Measurements from ENCODE around the gene IGFBP7. TPM values are rescaled to one million over a fixed set of nuclear protein-coding genes. Genes with fewer than 3 reads are reported as not detected.

IGFBP7 gene
- total RNA-seq, 1 donor from 2014 or later, result 6,655 TPM

- no peak overlapping the region for H3K4me3 ChIP-seq
- peak overlapping the region; percentile 95 to 96 for H3K27ac ChIP-seq
- H3K4me1 ChIP-seq, result peaks cover 10 to 59% of the 10 kb centered on the region in 2 donors
- intact Hi-C loops (cut with DNase I), result no loop called here
- TF ChIP-seq, protein P1, sequence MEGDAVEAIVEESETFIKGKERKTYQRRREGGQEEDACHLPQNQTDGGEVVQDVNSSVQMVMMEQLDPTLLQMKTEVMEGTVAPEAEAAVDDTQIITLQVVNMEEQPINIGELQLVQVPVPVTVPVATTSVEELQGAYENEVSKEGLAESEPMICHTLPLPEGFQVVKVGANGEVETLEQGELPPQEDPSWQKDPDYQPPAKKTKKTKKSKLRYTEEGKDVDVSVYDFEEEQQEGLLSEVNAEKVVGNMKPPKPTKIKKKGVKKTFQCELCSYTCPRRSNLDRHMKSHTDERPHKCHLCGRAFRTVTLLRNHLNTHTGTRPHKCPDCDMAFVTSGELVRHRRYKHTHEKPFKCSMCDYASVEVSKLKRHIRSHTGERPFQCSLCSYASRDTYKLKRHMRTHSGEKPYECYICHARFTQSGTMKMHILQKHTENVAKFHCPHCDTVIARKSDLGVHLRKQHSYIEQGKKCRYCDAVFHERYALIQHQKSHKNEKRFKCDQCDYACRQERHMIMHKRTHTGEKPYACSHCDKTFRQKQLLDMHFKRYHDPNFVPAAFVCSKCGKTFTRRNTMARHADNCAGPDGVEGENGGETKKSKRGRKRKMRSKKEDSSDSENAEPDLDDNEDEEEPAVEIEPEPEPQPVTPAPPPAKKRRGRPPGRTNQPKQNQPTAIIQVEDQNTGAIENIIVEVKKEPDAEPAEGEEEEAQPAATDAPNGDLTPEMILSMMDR (IDR thresholded peaks at IDR 0.05), result no peak
- H3K36me3 ChIP-seq, result peaks cover 0 to 3% of the 10 kb centered on the region in 2 donors
- DNase-seq (ENCODE audit: low spot score in 2 of 2), result no peak
- H3K9me3 ChIP-seq, result peaks cover 0 to 7% of the 10 kb centered on the region in 2 donors
- H3K27me3 ChIP-seq, result no peaks in the 10 kb centered on the region
Observed at GRCh38 chr4:57084360-57084759, 25.8 kb downstream of the IGFBP7 start.

DNA sequence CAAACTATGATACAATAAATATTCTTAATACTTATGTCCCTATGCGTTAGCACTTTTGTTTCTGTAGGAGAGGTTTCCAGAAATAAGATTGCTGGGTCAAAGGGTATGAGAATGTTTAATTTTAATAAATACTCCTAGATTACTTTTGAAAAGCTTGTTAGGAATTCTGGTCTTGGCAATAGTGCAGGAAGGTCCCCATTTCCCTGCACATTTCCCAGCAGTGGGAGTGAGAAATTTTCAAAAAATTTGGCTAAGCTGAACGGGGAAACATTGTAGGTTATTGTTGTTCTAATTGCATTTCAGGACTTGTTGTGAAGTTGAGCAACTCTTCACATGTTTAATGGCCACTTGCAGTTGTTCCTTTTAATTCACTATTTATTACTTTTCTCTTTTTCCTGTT is 27.1 kb downstream of the IGFBP7 start:
- intact Hi-C loops (cut with DNase I), result no loop called here
- Histone ChIP-seq H3K4me3 (no peak overlapping the region), H3K27me3 (no peaks in the 10 kb centered on the region), H3K27ac (peak overlapping the region; percentile 95 to 96), H3K9me3 (peaks cover 0 to 7% of the 10 kb centered on the region in 2 donors), H3K36me3 (peaks cover 0 to 3% of the 10 kb centered on the region in 2 donors), H3K4me1 (peaks cover 14 to 63% of the 10 kb centered on the region in 2 donors)
- TF ChIP-seq, protein P1 (IDR thresholded peaks at IDR 0.05), result no peak
- no peak for DNase-seq (ENCODE audit: low spot score in 2 of 2)

DNA sequence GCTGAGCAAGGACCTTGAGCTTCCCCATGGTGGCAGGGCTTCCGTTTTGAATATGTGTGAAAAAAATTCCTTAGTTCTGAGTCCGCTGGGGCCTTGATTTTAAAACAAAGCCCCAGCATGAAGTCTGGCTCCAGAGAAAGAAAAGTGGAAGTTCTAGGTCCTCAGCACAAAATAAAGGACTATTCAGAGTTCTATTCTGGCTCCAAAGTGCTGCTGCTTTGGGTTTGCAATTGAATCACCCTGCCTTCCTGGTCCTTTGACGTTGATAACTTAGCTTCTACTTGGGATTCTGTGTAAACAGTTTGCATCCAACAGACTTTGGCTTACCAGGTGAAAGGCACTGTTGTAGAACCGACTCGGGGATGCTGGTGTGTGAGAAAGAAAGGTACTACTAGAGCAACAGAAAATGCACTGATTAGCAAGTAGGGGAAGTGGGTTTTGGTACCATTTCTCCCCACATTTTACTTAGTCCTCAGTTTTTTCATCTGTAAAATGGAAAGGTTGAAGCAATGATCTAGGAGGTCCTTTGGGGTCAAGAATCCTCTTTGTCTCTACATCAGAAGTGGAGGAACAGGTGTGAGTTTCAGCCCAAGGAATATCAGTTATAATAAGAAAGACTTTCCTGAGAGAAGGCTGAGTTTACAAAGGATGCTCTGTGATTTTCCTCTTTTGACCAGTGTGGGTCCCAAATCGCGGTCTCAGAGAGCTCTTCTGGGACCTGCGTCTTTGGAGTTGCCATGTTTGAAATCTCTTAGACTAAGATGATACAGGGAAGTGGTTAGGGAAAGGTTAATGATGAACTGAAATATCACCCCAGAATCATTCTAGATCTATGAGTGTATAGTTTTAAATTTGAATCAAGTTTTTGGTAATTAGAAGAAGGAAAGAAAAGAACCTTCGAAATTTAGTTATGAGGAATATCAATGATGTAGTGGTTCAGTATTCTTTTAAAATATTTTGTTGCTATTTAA is 28.2 kb downstream of the IGFBP7 start:
- DNase-seq (ENCODE audit: low spot score in 2 of 2), result no peak
- Histone ChIP-seq H3K27me3 (no peaks in the 10 kb centered on the region), H3K4me1 (peaks cover 14 to 66% of the 10 kb centered on the region in 2 donors), H3K4me3 (peak overlapping the region in 1 of 2 donors; percentile 3), H3K36me3 (no peaks in the 10 kb centered on the region), H3K9me3 (peaks cover 0 to 7% of the 10 kb centered on the region in 2 donors), H3K27ac (peak overlapping the region; percentile 95 to 96)
- TF ChIP-seq, protein P1 (IDR thresholded peaks at IDR 0.05), result no peak
- intact Hi-C loops (cut with DNase I), result loop anchor here (2.0 kb wide), 2 partner anchors 13 to 39 kb away; no protein-coding TSS in a partner anchor

- peak in 1 of 2 donors; percentile 90 for DNase-seq (ENCODE audit: low spot score in 2 of 2)
- Histone ChIP-seq H3K27me3 (no peaks in the 10 kb centered on the region), H3K4me1 (peaks cover 19 to 68% of the 10 kb centered on the region in 2 donors), H3K4me3 (peak overlapping the region in 1 of 2 donors; percentile 3), H3K9me3 (peaks cover 0 to 7% of the 10 kb centered on the region in 2 donors), H3K36me3 (peaks cover 3 to 8% of the 10 kb centered on the region in 2 donors), H3K27ac (peak overlapping the region; percentile 95 to 96)
- TF ChIP-seq, protein P1 (IDR thresholded peaks at IDR 0.05), result no peak
- intact Hi-C loops (cut with DNase I), result loop anchor here (2.0 kb wide), 2 partner anchors 14 to 38 kb away; no protein-coding TSS in a partner anchor
Observed at GRCh38 chr4:57080781-57081650, 29.2 kb downstream of the IGFBP7 start.
